A673 (cell line): ENCODE results near the gene AP2B1. TPM values are rescaled to one million over a fixed set of nuclear protein-coding genes. Genes with fewer than 3 reads are reported as not detected.

Source experiments
- BruUV-seq: library from RNA; stranded (reverse); fragments of 400-500 nt; replicated peaks from 2 replicates; lab custom pipeline; 2021; lab: Mats Ljungman, UMichigan
- CTCF ChIA-PET: fragments of 300-600 bp; sonication (Branson Sonifier 250); formaldehyde crosslinking; loops from one replicate; lab custom pipeline; 2022; ENCODE audit warnings: antibody characterized with exemption; lab: Charles Lee
- POLR2A ChIA-PET: fragments of 300-600 bp; sonication (Branson Sonifier 250); formaldehyde crosslinking; loops from one replicate; lab custom pipeline; 2022; ENCODE audit warnings: antibody characterized with exemption; ENCODE audit not compliant: low non-redundant PET; lab: Charles Lee
- DNase-seq: peaks from one replicate; pipeline ENCODE4 v3.0.0-alpha.2; 2015; ENCODE audit warnings: low spot score
- H3K27ac ChIP-seq: fragments of 200-600 bp; sonication (generic); 2 replicates; pipeline ENCODE4 v1.5.1; 2016; ENCODE audit warnings: mixed run types, low read depth, mild to moderate bottlenecking, mixed read lengths, antibody characterized with exemption, low read length; ENCODE audit not compliant: poor library complexity, severe bottlenecking
- H3K27me3 ChIP-seq: fragments of 200-600 bp; sonication (generic); replicated peaks from 2 replicates; pipeline ENCODE4 v1.6.1; 2017; ENCODE audit warnings: mixed run types, low read depth, mild to moderate bottlenecking, mixed read lengths, antibody characterized with exemption, low read length; ENCODE audit not compliant: insufficient read depth, poor library complexity
- H3K36me3 ChIP-seq: fragments of 200-600 bp; sonication (generic); 2 replicates; pipeline ENCODE4 v1.6.1; 2016; ENCODE audit warnings: mixed run types, mild to moderate bottlenecking, mixed read lengths, antibody characterized with exemption, low read length; ENCODE audit not compliant: insufficient read depth, poor library complexity, severe bottlenecking
- H3K4me1 ChIP-seq: fragments of 200-600 bp; sonication (generic); 2 replicates; pipeline ENCODE4 v1.6.1; 2017; ENCODE audit warnings: mixed run types, mild to moderate bottlenecking, mixed read lengths, antibody characterized with exemption, low read length; ENCODE audit not compliant: insufficient read depth, poor library complexity, severe bottlenecking
- H3K4me3 ChIP-seq: fragments of 200-600 bp; sonication (generic); 2 replicates; pipeline ENCODE4 v1.5.1; 2016; ENCODE audit warnings: low read depth, mixed run types, mild to moderate bottlenecking, mixed read lengths, low read length; ENCODE audit not compliant: poor library complexity, severe bottlenecking
- H3K9me3 ChIP-seq: fragments of 200-600 bp; sonication (generic); 2 replicates; pipeline ENCODE4 v1.6.1; 2016; ENCODE audit warnings: mixed run types, low read depth, mild to moderate bottlenecking, mixed read lengths, antibody characterized with exemption, low read length; ENCODE audit not compliant: poor library complexity, severe bottlenecking
- CTCF ChIP-seq: fragments of 300-800, 200-600 bp; sonication (generic); conservative IDR thresholded peaks from 2 replicates; pipeline ENCODE4 v1.5.1; 2017; ENCODE audit warnings: low read depth, mild to moderate bottlenecking, antibody characterized with exemption, low read length, moderate library complexity, mixed read lengths
- EZH2 ChIP-seq: fragments of 200-600 bp; sonication (generic); IDR thresholded peaks from 2 replicates; pipeline ENCODE4 v1.6.1; 2017; ENCODE audit warnings: borderline replicate concordance, low read depth, mild to moderate bottlenecking, mixed read lengths, antibody characterized with exemption, low read length; ENCODE audit not compliant: poor library complexity, severe bottlenecking
- intact Hi-C: fragments of 100-400 bp; cut with micrococcal nuclease; formaldehyde crosslinking; loops from one replicate; pipeline ENCODE4 v1.10.0; 2022; ENCODE audit not compliant: unreplicated experiment
- total RNA-seq: library from RNA; stranded (reverse); gene quantifications from 2 replicates; pipeline ENCODE4 v1.2.3, GENCODE V29; 2021

AP2B1 gene
- total RNA-seq, 1 experiment from 2014 or later, result 124 TPM

- TF ChIP-seq EZH2 (no peak), CTCF (no peak)
- Histone ChIP-seq H3K4me1 (no peaks in the 10 kb centered on the region), H3K9me3 (no peaks in the 10 kb centered on the region), H3K27ac (no peak overlapping the region), H3K36me3 (no peaks in the 10 kb centered on the region), H3K27me3 (no peaks in the 10 kb centered on the region), H3K4me3 (no peak overlapping the region)
- POLR2A ChIA-PET, result interaction anchor here (1.3 kb wide), 1 partner anchor 44 kb away, joined by 5 read pairs; the partner anchor contains the start of gene TAF15
- intact Hi-C loops, result no loop called here
- DNase-seq, result no peak
- BruUV-seq, result no TSS peak
- CTCF ChIA-PET, result interaction anchor here (1.0 to 1.4 kb wide), 2 partner anchors 43 to 210 kb away, joined by 3 to 13 read pairs; partner anchors contain the start of gene TAF15
Observed at GRCh38 chr17:35765086-35765710, 178.1 kb downstream of the AP2B1 start.

GRCh38 chr17:35765756-35766488 lies 178.8 kb downstream of the AP2B1 start:
- no peaks in the 10 kb centered on the region for H3K9me3 ChIP-seq
- no peaks in the 10 kb centered on the region for H3K36me3 ChIP-seq
- no peaks in the 10 kb centered on the region for H3K27me3 ChIP-seq
- no peaks in the 10 kb centered on the region for H3K4me1 ChIP-seq
- POLR2A ChIA-PET, result no interaction called here
- TF ChIP-seq CTCF (no peak), EZH2 (no peak)
- DNase-seq, result no peak
- H3K27ac ChIP-seq, result no peak overlapping the region
- BruUV-seq, result no TSS peak
- H3K4me3 ChIP-seq, result no peak overlapping the region
- CTCF ChIA-PET, result no interaction called here
- intact Hi-C loops, result no loop called here

- CTCF ChIA-PET, result no interaction called here
- DNase-seq, result no peak
- no TSS peak for BruUV-seq
- H3K4me3 ChIP-seq, result no peak overlapping the region
- intact Hi-C loops, result no loop called here
- H3K27me3 ChIP-seq, result no peaks in the 10 kb centered on the region
- no peaks in the 10 kb centered on the region for H3K9me3 ChIP-seq
- no peaks in the 10 kb centered on the region for H3K36me3 ChIP-seq
- POLR2A ChIA-PET, result no interaction called here
- H3K4me1 ChIP-seq, result no peaks in the 10 kb centered on the region
- no peak for TF ChIP-seq EZH2
- no peak for TF ChIP-seq CTCF
- no peak overlapping the region for H3K27ac ChIP-seq
Observed at GRCh38 chr17:35766489-35766877, 179.4 kb downstream of the AP2B1 start.
